ENCODE results near the gene SRGAP2B. TPM values are rescaled to one million over a fixed set of nuclear protein-coding genes. Genes with fewer than 3 reads are reported as not detected.
"Not testable (repeated sequence)": the region's sequence is repeated elsewhere in the genome, so short reads cannot be mapped to it uniquely, and the experiment has no call there.

The SRGAP2B gene
- total RNA-seq, 2 experiments from 2014 or later, result 19.9 to 22.2 TPM

GRCh38 chr1:144917154-144918026 lies 177.7 kb downstream of the SRGAP2B start:
- POLR2A ChIA-PET, CTCF ChIA-PET: not testable (repeated sequence)

- POLR2A ChIA-PET, CTCF ChIA-PET: not testable (repeated sequence)
Observed at GRCh38 chr1:144913977-144914734, 181.0 kb downstream of the SRGAP2B start.

DNA sequence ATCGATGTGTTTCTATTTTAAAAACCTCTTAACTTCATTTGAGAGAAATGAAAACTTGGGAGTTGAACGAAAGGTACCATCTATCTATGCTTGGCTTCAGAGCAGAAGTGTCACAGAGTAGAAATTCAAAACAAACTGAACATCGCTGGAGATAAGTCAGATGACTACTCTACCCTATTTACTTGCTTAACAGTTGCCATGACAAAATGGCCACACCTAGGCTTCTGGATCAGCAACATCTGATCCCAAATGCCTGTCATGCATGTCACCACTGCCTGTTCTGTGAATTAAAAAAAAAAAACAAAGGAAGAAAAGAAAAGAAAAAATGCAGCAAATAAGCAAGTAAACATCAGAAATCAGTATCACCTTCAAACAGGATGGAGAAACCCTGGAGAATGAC lies 181.7 kb downstream of the SRGAP2B start:
- POLR2A ChIA-PET, CTCF ChIA-PET: not testable (repeated sequence)

GRCh38 chr1:144910729-144911128 lies 184.4 kb downstream of the SRGAP2B start:
- CTCF ChIA-PET, POLR2A ChIA-PET: not testable (repeated sequence)

DNA sequence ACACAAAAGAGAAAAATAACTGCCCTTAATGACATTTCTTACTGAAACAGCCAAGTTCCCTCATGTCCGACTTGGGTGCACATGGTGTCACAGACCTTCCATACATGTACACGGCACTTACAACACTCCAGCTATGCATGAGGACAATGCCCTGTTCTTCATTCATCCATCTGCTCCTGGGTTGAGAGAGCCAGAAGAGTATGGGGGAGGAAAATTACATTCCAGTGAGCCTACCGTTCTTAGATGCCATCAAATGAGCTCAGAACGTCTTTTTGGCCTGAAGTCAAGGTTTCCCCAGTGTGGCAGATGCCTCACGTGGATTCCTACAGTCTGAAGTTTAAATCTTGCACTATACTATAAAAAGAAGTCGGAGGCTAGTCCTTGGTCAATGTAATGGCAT lies 194.3 kb downstream of the SRGAP2B start:
- CTCF ChIA-PET, POLR2A ChIA-PET: not testable (repeated sequence)

- CTCF ChIA-PET, POLR2A ChIA-PET: not testable (repeated sequence)
Observed at GRCh38 chr1:144894454-144895201, 200.5 kb downstream of the SRGAP2B start.

- CTCF ChIA-PET, POLR2A ChIA-PET: not testable (repeated sequence)
Observed at GRCh38 chr1:144893710-144894438, 201.3 kb downstream of the SRGAP2B start.

DNA sequence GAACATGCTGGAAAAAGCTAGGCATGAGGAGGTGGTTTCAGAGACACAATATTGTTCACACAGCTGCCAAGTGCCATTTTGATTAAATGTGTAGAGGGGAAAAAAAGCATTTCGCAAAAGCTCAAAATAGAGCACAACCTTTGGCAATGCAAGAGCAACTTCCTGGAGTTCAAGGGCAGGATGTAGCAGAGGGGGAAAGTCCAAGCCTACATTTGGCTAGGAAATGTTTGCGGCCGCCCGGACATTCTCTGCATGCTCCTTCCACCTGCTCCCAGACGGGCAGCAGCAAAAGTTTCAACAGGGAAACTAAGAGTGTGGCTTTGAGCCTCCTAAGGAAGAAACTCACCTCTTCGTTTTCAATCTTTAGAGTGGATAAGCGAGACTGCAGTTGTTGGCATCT lies 202.1 kb downstream of the SRGAP2B start:
- CTCF ChIA-PET, POLR2A ChIA-PET: not testable (repeated sequence)

- POLR2A ChIA-PET, CTCF ChIA-PET: not testable (repeated sequence)
Observed at GRCh38 chr1:144889450-144890115, 205.5 kb downstream of the SRGAP2B start.

DNA sequence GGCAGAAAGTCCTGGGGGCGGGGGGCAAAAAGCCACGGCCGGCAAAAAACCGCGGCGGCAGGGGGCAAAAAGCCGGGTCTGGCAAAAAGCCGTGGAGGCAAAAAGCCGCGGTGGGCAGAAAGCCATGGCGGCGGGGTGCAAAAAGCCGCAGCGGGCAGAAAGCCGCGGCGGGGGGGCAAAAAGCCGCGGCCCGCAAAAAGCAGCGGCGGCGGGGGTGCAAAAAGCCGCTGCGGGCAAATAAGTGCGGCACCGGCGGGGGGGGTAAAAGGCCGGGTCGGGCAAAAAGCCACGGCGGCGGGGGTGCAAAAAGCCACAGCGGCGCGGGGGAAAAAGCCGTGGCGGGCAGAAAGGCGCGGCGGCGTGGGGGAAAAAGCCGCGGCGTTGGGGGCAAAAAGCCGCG lies 212.1 kb downstream of the SRGAP2B start:
- CTCF ChIA-PET, POLR2A ChIA-PET: not testable (repeated sequence)

DNA sequence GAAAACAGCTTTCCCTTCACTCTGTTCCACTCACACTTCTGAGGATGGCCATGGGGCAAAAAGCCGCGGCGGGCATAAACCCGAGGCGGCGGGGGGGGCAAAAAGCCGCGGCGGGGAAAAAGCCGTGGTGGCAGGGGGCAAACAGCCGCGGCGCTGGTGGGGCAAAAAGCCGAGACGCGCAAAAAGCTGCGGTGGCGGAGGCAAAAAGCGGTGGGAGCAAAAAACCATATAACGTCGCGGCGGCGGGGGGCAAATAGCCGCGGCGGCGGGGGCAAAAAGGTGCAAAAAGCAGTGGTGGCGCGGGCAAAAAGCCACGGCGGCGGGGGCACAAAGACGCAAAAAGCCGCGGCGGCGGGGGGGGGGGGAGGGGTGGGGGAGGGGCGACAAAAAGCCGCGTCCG lies 212.8 kb downstream of the SRGAP2B start:
- CTCF ChIA-PET, POLR2A ChIA-PET: not testable (repeated sequence)

DNA sequence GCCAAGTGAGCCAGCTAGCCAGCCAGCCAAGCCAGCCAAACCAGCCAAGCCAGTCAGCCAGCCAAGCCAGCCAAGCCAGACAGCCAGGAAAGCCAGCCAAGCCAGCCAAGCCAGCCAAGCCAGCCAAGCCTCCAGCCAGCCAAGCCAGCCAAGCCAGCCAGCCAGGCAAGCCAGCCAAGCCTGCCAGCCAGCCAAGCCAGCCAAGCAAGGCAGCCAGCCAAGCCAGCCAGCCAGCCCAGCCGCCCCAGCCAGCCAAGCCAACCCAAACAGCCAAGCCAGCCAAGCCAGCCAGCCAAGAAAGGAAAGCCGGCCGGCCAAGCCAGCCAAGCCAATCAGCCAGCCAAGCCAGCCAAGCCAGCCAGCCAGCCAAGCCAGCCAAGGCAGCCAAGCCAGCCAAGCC lies 236.5 kb downstream of the SRGAP2B start:
- POLR2A ChIA-PET, result not testable (repeated sequence)

More for the DNA sequence above, 236.5 kb downstream of the SRGAP2B start:
- CTCF ChIA-PET, result not testable (repeated sequence)

Other genes starting within 250 kb of the SRGAP2B start
- gene FAM72D, start 646 bp upstream of the SRGAP2B start, total RNA-seq, result 10 to 100 TPM; 12.0 to 13.4 TPM
- not detected for gene PPIAL4D, start 146.8 kb upstream of the SRGAP2B start, total RNA-seq

Measured in activated CD8-positive, alpha-beta memory T cell treated with anti-CD3 and anti-CD28 coated beads for 36 hours (primary cell).